ENCODE data around the gene TCFL5.
A peak's percentile ranks its signal among the peaks of the same experiment; 100 is the strongest.
"Not testable (repeated sequence)": the region's sequence is repeated elsewhere in the genome, so short reads cannot be mapped to it uniquely, and the experiment has no call there.

Gene TCFL5

GRCh38 chr20:62860391-62860923 lies 1.2 kb downstream of the TCFL5 start:
- H3K27ac Mint-ChIP-seq = peak overlapping the region; percentile 38
- H3K9me3 Mint-ChIP-seq = peaks cover 3% of the 10 kb centered on the region
- ATAC-seq (ENCODE audit: low read depth) (no peak), DNase-seq (ENCODE audit: low spot score in 2 of 2) (peak in 1 of 2 donors; percentile 35)
- peaks cover 13% of the 10 kb centered on the region for H3K36me3 Mint-ChIP-seq
- H3K4me1 Mint-ChIP-seq = peaks cover 20% of the 10 kb centered on the region
- H3K4me3 Mint-ChIP-seq = peak overlapping the region; percentile 62
- peaks cover 2% of the 10 kb centered on the region for H3K27me3 Mint-ChIP-seq

DNA sequence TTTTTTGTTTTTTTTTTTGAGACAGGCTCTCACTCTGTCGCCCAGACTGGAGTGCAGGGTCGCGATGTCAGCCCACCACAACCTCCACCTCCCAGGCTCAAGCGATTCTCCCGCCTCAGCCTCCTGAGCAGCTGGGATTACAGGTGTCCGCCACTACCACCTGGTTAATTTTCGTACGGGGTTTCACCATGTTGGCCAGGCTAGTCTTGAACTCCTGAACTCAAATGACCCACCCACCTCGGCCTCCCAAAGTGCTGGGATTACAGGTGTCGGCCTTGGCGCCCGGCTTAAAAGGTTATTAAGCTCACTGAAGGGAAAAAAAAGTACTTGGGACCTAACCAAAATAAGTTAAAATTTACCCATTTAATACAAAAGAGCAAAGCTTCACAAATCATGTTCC lies 1.9 kb downstream of the TCFL5 start:
- Mint-ChIP-seq H3K36me3 (peaks cover 13% of the 10 kb centered on the region), H3K4me1 (peaks cover 20% of the 10 kb centered on the region), H3K27me3 (peaks cover 2% of the 10 kb centered on the region), H3K27ac (no peak overlapping the region), H3K4me3 (peak overlapping the region; percentile 24), H3K9me3 (peaks cover 3% of the 10 kb centered on the region)
- DNase-seq (ENCODE audit: low spot score in 2 of 2) = no peak
- no peak for ATAC-seq (ENCODE audit: low read depth)

DNA sequence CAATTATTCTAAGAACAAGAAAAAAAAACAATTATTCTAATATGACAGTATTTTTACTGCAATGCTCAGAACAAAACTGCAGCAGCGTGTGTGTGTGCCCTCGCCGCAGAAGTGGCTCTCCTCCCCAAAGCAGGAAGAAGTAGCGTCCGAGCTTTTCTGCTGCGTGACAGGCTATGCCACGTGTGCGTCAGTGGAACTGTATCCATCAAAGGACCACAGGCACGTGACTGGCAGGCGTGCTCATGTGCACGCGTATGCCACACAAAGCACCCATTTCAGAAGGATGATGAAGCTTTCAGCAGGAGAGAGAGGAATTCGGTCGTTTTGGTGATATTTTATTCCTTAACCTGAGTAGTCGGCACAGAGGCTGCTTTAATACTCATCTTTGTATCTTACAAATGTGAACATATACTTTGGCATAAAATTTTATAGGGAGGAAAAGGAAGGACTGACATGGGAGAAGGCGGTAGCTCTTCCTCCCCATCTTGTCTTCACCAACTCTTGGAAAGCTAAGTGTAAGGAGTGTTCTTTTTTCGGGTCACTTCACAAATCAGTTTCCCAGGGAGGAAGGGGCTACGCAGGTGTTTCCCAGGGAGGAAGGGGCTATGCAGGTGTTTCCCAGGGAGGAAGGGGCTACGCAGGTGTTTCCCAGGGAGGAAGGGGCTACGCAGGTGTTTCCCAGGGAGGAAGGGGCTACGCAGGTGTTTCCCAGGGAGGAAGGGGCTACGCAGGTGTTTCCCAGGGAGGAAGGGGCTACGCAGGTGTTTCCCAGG lies 3.4 kb downstream of the TCFL5 start:
- Mint-ChIP-seq H3K9me3 (peaks cover 3% of the 10 kb centered on the region), H3K27ac (no peak overlapping the region), H3K4me3 (no peak overlapping the region), H3K4me1 (peaks cover 20% of the 10 kb centered on the region), H3K27me3 (peaks cover 2% of the 10 kb centered on the region), H3K36me3 (peaks cover 16% of the 10 kb centered on the region)
- DNase-seq (ENCODE audit: low spot score in 2 of 2) = no peak
- ATAC-seq (ENCODE audit: low read depth) = no peak

DNA sequence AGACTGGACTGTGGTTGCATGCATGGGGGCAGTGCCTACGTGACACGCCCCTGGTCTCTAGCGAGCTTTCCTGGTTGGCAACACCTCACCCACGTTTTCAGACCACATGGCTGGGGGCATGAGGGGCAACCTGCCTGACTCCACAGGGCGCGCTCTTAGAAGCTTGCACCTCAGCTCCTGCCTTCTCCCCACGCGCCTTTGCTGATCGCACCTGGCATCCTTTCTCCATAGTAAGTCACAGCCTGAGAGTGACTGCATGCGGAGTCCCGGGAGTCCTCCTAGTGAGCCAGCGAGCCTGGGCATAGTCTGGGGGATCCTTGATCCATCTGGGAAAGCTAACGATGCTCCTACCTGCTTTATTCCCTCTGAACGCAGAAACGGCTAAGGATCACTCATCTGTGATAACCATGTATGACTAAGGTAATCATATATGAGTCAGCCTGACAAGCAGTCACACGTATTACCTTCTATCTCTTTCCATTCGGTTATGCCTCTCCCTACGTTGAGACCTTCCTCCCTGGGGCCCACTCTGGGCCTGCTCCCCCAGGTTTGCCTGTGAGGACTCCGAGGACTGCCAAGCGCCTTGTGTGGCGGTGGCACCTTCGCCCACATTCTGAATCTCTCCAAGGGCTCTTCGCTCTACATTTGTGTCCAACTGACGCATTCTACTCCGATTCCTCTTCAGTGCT lies 4.5 kb downstream of the TCFL5 start:
- Mint-ChIP-seq H3K36me3 (peaks cover 24% of the 10 kb centered on the region), H3K4me3 (no peak overlapping the region), H3K9me3 (no peaks in the 10 kb centered on the region), H3K27me3 (peaks cover 2% of the 10 kb centered on the region), H3K4me1 (peaks cover 14% of the 10 kb centered on the region), H3K27ac (no peak overlapping the region)
- ATAC-seq (ENCODE audit: low read depth) = no peak
- DNase-seq (ENCODE audit: low spot score in 2 of 2) = no peak

- no peak for DNase-seq (ENCODE audit: low spot score in 2 of 2)
- H3K36me3 Mint-ChIP-seq = peaks cover 24% of the 10 kb centered on the region
- H3K4me3 Mint-ChIP-seq = no peak overlapping the region
- H3K4me1 Mint-ChIP-seq = peaks cover 7% of the 10 kb centered on the region
- H3K27ac Mint-ChIP-seq = no peak overlapping the region
- ATAC-seq (ENCODE audit: low read depth) = no peak
- no peaks in the 10 kb centered on the region for H3K27me3 Mint-ChIP-seq
- no peaks in the 10 kb centered on the region for H3K9me3 Mint-ChIP-seq
Observed at GRCh38 chr20:62855120-62855519, 6.5 kb downstream of the TCFL5 start.

- Mint-ChIP-seq H3K9me3 (no peaks in the 10 kb centered on the region), H3K4me3 (no peak overlapping the region), H3K27ac (no peak overlapping the region), H3K27me3 (no peaks in the 10 kb centered on the region), H3K4me1 (peaks cover 3% of the 10 kb centered on the region), H3K36me3 (peaks cover 24% of the 10 kb centered on the region)
- DNase-seq (ENCODE audit: low spot score in 2 of 2) (no peak), ATAC-seq (ENCODE audit: low read depth) (no peak)
Observed at GRCh38 chr20:62854121-62854520, 7.5 kb downstream of the TCFL5 start.

DNA sequence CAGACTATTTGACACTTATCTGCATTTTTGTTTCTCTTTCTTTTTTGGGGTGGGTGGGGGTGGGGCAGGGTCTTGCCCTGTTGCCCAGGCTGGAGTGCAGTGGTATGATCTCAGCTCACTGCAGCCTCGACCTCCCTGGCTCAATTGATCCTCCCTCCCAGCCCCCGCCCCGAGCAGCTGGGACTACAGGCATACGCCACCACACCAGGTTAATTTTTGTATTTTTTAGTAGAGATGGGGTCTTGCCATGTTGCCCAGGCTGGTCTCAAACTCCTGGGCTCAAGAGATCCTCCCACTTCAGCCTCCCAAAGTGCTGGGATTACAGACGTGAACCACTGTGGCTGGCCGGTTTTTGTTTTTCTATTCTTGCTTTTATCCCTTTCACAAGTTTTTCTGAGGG lies 8.3 kb downstream of the TCFL5 start:
- not testable (repeated sequence) for H3K27me3 Mint-ChIP-seq; ATAC-seq (ENCODE audit: low read depth); H3K4me3 Mint-ChIP-seq; H3K27ac Mint-ChIP-seq; H3K4me1 Mint-ChIP-seq; H3K9me3 Mint-ChIP-seq; DNase-seq (ENCODE audit: low spot score in 2 of 2)
- H3K36me3 Mint-ChIP-seq = peaks cover 23% of the 10 kb centered on the region

- H3K27me3 Mint-ChIP-seq = no peaks in the 10 kb centered on the region
- peaks cover 2% of the 10 kb centered on the region for H3K4me1 Mint-ChIP-seq
- ATAC-seq (ENCODE audit: low read depth) (no peak), DNase-seq (ENCODE audit: low spot score in 2 of 2) (no peak)
- H3K4me3 Mint-ChIP-seq = no peak overlapping the region
- H3K27ac Mint-ChIP-seq = no peak overlapping the region
- peaks cover 19% of the 10 kb centered on the region for H3K36me3 Mint-ChIP-seq
- H3K9me3 Mint-ChIP-seq = no peaks in the 10 kb centered on the region
Observed at GRCh38 chr20:62852841-62853240, 8.8 kb downstream of the TCFL5 start.

DNA sequence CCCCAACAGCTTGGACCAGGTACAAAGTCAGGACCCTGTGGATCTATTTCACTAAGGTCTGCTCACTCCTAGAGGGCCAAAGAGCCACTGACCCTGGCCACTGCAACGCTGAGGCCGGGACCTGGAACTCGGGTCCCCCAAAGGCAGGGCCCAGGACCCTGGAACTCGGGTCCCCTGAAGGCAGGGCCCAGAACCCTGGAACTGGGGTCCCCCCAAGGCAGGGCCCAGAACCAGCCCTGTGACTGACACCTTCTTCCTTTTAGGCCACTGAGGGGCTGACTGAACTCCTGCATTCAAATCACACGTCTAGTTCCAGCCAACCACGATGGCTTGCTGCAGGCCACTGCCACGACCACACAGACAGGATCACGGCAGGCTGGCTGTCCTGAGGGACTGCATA lies 9.4 kb downstream of the TCFL5 start:
- peaks cover 3% of the 10 kb centered on the region for H3K4me1 Mint-ChIP-seq
- H3K27me3 Mint-ChIP-seq = no peaks in the 10 kb centered on the region
- H3K9me3 Mint-ChIP-seq = no peaks in the 10 kb centered on the region
- H3K4me3 Mint-ChIP-seq = no peak overlapping the region
- peaks cover 18% of the 10 kb centered on the region for H3K36me3 Mint-ChIP-seq
- no peak overlapping the region for H3K27ac Mint-ChIP-seq
- ATAC-seq (ENCODE audit: low read depth) (no peak), DNase-seq (ENCODE audit: low spot score in 2 of 2) (no peak)

DNA sequence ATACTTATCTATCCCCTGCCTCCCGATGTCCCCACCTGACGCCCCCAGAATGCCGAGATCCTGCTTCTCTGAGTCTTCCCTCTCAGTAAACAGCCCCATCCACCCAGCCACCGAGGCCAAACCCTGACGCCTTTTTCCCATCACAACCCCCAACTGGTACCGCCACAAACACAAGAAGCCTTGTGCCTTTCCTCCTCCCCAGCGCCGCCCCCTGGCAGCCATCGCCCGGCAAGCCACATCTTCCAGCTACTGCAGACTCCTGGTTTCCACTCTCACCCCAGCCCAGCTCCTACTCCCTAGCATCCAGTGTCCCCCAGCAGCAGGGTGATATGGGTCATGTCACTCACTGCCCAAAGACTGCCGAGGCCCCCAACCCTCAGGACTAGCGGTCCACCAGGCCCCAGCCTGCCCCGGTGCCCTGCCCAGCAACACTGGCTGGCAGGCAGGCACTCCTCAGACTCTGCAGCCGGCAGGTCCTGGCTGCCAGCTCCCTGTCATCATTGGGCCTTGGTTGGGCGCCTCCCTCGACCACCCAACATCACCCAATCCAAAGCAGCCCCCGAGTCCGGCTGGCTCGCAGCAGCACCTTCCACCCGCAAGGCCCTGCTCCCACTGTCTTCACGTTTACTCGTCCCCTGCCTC lies 11.2 kb downstream of the TCFL5 start:
- Mint-ChIP-seq H3K9me3 (no peaks in the 10 kb centered on the region), H3K4me1 (peaks cover 3% of the 10 kb centered on the region), H3K27ac (no peak overlapping the region), H3K27me3 (no peaks in the 10 kb centered on the region), H3K36me3 (peaks cover 14% of the 10 kb centered on the region), H3K4me3 (no peak overlapping the region)
- DNase-seq (ENCODE audit: low spot score in 2 of 2) (no peak), ATAC-seq (ENCODE audit: low read depth) (no peak)

- ATAC-seq (ENCODE audit: low read depth) (no peak), DNase-seq (ENCODE audit: low spot score in 2 of 2) (no peak)
- no peaks in the 10 kb centered on the region for H3K27me3 Mint-ChIP-seq
- H3K4me1 Mint-ChIP-seq = peaks cover 3% of the 10 kb centered on the region
- no peaks in the 10 kb centered on the region for H3K9me3 Mint-ChIP-seq
- H3K4me3 Mint-ChIP-seq = no peak overlapping the region
- no peak overlapping the region for H3K27ac Mint-ChIP-seq
- peaks cover 14% of the 10 kb centered on the region for H3K36me3 Mint-ChIP-seq
Observed at GRCh38 chr20:62849431-62849830, 12.2 kb downstream of the TCFL5 start.

GRCh38 chr20:62848917-62849316 lies 12.7 kb downstream of the TCFL5 start:
- H3K4me3 Mint-ChIP-seq; H3K4me1 Mint-ChIP-seq; H3K27me3 Mint-ChIP-seq; H3K9me3 Mint-ChIP-seq; DNase-seq (ENCODE audit: low spot score in 2 of 2); H3K27ac Mint-ChIP-seq: not testable (repeated sequence)
- peak; percentile 53 for ATAC-seq (ENCODE audit: low read depth)
- H3K36me3 Mint-ChIP-seq = peaks cover 13% of the 10 kb centered on the region

DNA sequence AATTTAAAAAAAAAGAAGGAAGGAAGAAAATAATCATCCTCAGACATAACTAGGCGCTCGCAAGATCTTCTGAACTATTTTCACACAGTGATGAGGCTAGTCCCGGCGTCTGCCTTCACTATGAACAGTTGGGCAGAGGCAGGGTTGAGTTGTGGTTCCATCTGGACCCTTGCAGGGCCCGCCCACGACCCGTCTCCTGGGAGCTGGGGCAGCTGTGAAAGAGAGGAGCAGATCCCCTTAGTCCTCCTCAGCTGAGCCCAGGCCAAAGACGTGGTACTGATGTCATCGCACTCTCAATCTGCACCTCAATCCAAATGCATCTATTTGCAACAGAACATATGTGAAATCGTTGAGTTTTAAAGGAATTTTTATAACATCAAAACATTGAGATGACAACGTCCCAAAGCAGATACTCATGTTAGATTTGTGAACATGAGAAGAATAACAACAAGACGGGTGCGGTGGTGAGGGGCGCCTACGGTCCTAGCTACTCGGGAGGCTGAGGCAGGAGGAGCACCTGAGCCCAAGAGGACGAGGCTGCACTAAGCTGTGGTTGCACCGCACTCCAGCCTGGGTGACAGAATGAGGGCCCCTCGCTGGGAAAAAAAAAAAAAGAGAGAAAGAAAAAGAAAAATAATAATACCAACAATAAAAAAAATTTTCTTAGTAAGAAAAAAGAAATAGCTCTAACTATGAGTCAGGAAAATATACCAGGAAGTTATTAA lies 15.3 kb downstream of the TCFL5 start:
- Mint-ChIP-seq H3K27me3 (no peaks in the 10 kb centered on the region), H3K36me3 (peaks cover 2% of the 10 kb centered on the region), H3K4me3 (no peak overlapping the region), H3K4me1 (peaks cover 3% of the 10 kb centered on the region), H3K27ac (no peak overlapping the region), H3K9me3 (no peaks in the 10 kb centered on the region)
- DNase-seq (ENCODE audit: low spot score in 2 of 2) = no peak
- ATAC-seq (ENCODE audit: low read depth) = no peak

Data from memory B cell (primary cell).